HCT116 (cell line): ENCODE data around the gene AXIN2.

ENCODE experiments used
- CBX3 ChIP-seq: IDR thresholded peaks from 2 replicates; pipeline ENCODE4 v1.6.1; 2012; ENCODE audit warnings: low read depth
- EZH2 ChIP-seq: fragments of 200-600 bp; sonication (generic); IDR thresholded peaks from 2 replicates; pipeline ENCODE4 v1.6.1; 2017; ENCODE audit warnings: antibody characterized with exemption, mixed run types
- EZH2phosphoT487 ChIP-seq: fragments of 200-600 bp; IDR thresholded peaks from 2 replicates; pipeline ENCODE4 v1.6.1; 2018; ENCODE audit warnings: antibody characterized with exemption, borderline replicate concordance
- POLR2A ChIP-seq: IDR thresholded peaks from 2 replicates; pipeline ENCODE4 v1.7.0; 2011; ENCODE audit warnings: borderline replicate concordance; ENCODE audit not compliant: insufficient read depth, insufficient read length; ENCODE audit errors: extremely low read depth
- POLR2AphosphoS5 ChIP-seq: IDR thresholded peaks from 2 replicates; pipeline ENCODE4 v1.6.1; 2011; ENCODE audit warnings: mild to moderate bottlenecking, low read depth, low read length, moderate library complexity
- RAD21 ChIP-seq: IDR thresholded peaks from 2 replicates; pipeline ENCODE4 v1.6.1; 2012; ENCODE audit warnings: low read depth, mild to moderate bottlenecking
- SRF ChIP-seq: IDR thresholded peaks from 2 replicates; pipeline ENCODE4 v1.6.1; 2012; ENCODE audit warnings: low read depth
- TCF7L2 ChIP-seq: IDR thresholded peaks from 2 replicates; pipeline ENCODE4 v1.7.0; 2011; ENCODE audit warnings: borderline replicate concordance, inconsistent platforms; ENCODE audit not compliant: insufficient read depth, insufficient read length; ENCODE audit errors: extremely low read depth
- YY1 ChIP-seq: IDR thresholded peaks from 2 replicates; pipeline ENCODE4 v1.6.1; 2011; ENCODE audit warnings: low read length, low read depth, moderate library complexity, mild to moderate bottlenecking; ENCODE audit not compliant: insufficient replicate concordance; ENCODE audit errors: extremely low read depth
- TF ChIP-seq, protein P1 (sequence below): IDR thresholded peaks from 2 replicates; pipeline ENCODE4 v1.6.1; 2012; ENCODE audit warnings: low read depth
- TF ChIP-seq, protein P2 (sequence below), 3 experiments: fragments of 200-600 bp in 1 of 3; sonication (generic) in 1 of 3; IDR thresholded peaks in 2 of 3; conservative IDR thresholded peaks in 1 of 3; 2 replicates each; pipeline ENCODE4 v1.5.1; 2012 to 2017; ENCODE audit warnings: low read depth in 2 of 3, low read length in 2 of 3, antibody characterized with exemption in 1 of 3, borderline replicate concordance in 1 of 3, control low read depth in 1 of 3, mild to moderate bottlenecking in 1 of 3, mixed read lengths in 1 of 3, mixed run types in 1 of 3, moderate library complexity in 1 of 3; ENCODE audit not compliant: insufficient read depth in 1 of 3
- TF ChIP-seq, protein P3 (sequence below): IDR thresholded peaks from 2 replicates; pipeline ENCODE4 v1.6.1; 2011; ENCODE audit warnings: mild to moderate bottlenecking, low read length, moderate library complexity; ENCODE audit not compliant: insufficient replicate concordance; ENCODE audit errors: extremely low read depth

DNA sequence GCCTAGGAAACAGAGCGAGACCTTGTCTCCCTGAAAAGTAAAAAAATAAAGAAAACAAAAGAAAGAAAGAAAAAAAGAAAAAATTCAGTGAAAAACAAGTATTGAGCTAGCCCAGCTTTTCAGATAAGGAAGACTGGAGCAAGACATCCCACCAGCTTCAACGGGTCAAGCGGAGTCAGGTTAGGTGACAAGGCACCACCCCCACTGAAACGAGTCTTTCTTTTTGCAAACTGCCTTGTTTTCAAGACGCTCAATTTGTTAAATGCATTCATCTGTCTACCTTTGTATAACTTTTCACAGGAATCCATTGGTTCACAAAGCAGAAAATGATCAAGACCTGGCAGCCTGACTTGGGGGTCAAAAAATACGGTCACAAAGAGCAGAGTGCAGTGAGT is 10.7 kb upstream of the AXIN2 start:
- TF ChIP-seq, protein P1, sequence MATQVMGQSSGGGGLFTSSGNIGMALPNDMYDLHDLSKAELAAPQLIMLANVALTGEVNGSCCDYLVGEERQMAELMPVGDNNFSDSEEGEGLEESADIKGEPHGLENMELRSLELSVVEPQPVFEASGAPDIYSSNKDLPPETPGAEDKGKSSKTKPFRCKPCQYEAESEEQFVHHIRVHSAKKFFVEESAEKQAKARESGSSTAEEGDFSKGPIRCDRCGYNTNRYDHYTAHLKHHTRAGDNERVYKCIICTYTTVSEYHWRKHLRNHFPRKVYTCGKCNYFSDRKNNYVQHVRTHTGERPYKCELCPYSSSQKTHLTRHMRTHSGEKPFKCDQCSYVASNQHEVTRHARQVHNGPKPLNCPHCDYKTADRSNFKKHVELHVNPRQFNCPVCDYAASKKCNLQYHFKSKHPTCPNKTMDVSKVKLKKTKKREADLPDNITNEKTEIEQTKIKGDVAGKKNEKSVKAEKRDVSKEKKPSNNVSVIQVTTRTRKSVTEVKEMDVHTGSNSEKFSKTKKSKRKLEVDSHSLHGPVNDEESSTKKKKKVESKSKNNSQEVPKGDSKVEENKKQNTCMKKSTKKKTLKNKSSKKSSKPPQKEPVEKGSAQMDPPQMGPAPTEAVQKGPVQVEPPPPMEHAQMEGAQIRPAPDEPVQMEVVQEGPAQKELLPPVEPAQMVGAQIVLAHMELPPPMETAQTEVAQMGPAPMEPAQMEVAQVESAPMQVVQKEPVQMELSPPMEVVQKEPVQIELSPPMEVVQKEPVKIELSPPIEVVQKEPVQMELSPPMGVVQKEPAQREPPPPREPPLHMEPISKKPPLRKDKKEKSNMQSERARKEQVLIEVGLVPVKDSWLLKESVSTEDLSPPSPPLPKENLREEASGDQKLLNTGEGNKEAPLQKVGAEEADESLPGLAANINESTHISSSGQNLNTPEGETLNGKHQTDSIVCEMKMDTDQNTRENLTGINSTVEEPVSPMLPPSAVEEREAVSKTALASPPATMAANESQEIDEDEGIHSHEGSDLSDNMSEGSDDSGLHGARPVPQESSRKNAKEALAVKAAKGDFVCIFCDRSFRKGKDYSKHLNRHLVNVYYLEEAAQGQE = no peak
- TF ChIP-seq YY1 = no peak
- TF ChIP-seq, protein P2, sequence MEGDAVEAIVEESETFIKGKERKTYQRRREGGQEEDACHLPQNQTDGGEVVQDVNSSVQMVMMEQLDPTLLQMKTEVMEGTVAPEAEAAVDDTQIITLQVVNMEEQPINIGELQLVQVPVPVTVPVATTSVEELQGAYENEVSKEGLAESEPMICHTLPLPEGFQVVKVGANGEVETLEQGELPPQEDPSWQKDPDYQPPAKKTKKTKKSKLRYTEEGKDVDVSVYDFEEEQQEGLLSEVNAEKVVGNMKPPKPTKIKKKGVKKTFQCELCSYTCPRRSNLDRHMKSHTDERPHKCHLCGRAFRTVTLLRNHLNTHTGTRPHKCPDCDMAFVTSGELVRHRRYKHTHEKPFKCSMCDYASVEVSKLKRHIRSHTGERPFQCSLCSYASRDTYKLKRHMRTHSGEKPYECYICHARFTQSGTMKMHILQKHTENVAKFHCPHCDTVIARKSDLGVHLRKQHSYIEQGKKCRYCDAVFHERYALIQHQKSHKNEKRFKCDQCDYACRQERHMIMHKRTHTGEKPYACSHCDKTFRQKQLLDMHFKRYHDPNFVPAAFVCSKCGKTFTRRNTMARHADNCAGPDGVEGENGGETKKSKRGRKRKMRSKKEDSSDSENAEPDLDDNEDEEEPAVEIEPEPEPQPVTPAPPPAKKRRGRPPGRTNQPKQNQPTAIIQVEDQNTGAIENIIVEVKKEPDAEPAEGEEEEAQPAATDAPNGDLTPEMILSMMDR (IDR thresholded peaks at IDR 0.05 in 2 of 3, conservative IDR thresholded peaks at IDR 0.05 in 1 of 3; ENCODE audit: borderline replicate concordance in 1 of 3, insufficient read depth in 1 of 3, low read depth in 2 of 3, low read length in 2 of 3) = no peak
- TF ChIP-seq POLR2A = no peak
- TF ChIP-seq POLR2AphosphoS5 = no peak
- no peak for TF ChIP-seq EZH2
- TF ChIP-seq, protein P3, sequence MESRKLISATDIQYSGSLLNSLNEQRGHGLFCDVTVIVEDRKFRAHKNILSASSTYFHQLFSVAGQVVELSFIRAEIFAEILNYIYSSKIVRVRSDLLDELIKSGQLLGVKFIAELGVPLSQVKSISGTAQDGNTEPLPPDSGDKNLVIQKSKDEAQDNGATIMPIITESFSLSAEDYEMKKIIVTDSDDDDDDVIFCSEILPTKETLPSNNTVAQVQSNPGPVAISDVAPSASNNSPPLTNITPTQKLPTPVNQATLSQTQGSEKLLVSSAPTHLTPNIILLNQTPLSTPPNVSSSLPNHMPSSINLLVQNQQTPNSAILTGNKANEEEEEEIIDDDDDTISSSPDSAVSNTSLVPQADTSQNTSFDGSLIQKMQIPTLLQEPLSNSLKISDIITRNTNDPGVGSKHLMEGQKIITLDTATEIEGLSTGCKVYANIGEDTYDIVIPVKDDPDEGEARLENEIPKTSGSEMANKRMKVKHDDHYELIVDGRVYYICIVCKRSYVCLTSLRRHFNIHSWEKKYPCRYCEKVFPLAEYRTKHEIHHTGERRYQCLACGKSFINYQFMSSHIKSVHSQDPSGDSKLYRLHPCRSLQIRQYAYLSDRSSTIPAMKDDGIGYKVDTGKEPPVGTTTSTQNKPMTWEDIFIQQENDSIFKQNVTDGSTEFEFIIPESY = no peak
- no peak for TF ChIP-seq CBX3
- no peak for TF ChIP-seq EZH2phosphoT487
- TF ChIP-seq SRF = no peak
- no peak for TF ChIP-seq RAD21
- TF ChIP-seq TCF7L2 = no peak
